BLaER1 treated with 17β-estradiol and CSF1 and Interleukin-3, amounts not matched to agents 10 nM and 100 nM (cell line): ENCODE measurements around the gene TP53.

Source experiments
- H3K27ac ChIP-seq, 11 experiments: shearing (Covaris generic); formaldehyde crosslinking; 2 replicates each; pipeline ENCODE4 v1.8.1; 2022
- H3K27me3 ChIP-seq, 11 experiments: shearing (Covaris generic); formaldehyde crosslinking; 2 replicates each; pipeline ENCODE4 v1.8.1; 2022
- H3K36me3 ChIP-seq, 11 experiments: shearing (Covaris generic); formaldehyde crosslinking; 2 replicates each; pipeline ENCODE4 v1.8.1; 2022
- H3K4me1 ChIP-seq, 10 experiments: shearing (Covaris generic); formaldehyde crosslinking; 2 replicates each; pipeline ENCODE4 v1.8.1; 2022
- H3K4me2 ChIP-seq, 11 experiments: shearing (Covaris generic); formaldehyde crosslinking; 2 replicates each; pipeline ENCODE4 v1.8.1; 2022
- H3K4me3 ChIP-seq, 10 experiments: shearing (Covaris generic); formaldehyde crosslinking; 2 replicates each; pipeline ENCODE4 v1.8.1; 2022
- H3K9ac ChIP-seq, 11 experiments: shearing (Covaris generic); formaldehyde crosslinking; 2 replicates each; pipeline ENCODE4 v1.8.1; 2022
- H3K9me3 ChIP-seq, 11 experiments: shearing (Covaris generic); formaldehyde crosslinking; replicated peaks in 1 of 11; 2 replicates each; pipeline ENCODE4 v1.8.1; 2022
- H4K20me1 ChIP-seq, 11 experiments: shearing (Covaris generic); formaldehyde crosslinking; 2 replicates each; pipeline ENCODE4 v1.8.1; 2022
- Cebpa-rat ChIP-seq, 11 experiments: shearing (Covaris generic); IDR thresholded peaks; 2 replicates each; pipeline ENCODE4 v1.8.1; 2022

The TP53 gene

DNA sequence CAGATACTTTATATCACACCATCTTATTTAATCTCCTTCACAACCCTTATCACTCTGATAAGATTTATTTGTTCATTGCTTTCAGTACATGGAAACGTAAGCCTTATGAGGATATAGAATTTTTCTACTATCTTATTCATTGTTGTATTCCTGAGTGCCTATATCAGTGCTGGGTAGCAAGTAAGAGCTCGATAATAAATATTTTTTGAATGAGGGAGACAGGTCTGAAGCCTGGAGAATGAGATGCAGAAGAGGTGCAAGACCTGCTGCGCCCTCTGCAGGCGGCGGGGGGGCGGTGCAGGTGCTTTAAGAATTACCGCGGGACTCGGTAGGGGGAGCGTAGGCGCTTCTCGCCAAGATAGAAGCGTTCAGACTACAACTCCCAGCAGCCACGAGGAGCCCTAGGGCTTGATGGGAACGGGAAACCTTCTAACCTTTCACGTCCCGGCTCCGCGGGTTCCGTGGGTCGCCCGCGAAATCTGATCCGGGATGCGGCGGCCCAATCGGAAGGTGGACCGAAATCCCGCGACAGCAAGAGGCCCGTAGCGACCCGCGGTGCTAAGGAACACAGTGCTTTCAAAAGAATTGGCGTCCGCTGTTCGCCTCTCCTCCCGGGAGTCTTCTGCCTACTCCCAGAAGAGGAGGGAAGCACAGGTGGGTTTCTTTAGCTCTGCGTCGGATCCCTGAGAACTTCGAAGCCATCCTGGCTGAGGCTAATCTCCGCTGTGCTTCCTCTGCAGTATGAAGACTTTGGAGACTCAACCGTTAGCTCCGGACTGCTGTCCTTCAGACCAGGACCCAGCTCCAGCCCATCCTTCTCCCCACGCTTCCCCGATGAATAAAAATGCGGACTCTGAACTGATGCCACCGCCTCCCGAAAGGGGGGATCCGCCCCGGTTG lies 868 bp upstream of the TP53 start, which contains the start of gene WRAP53:
WRAP53 (plus strand) TSS at position 570 of the 900 bp plus-strand sequence; CDS start at position 742, 172 bp downstream.
- Histone ChIP-seq H3K4me1 (peaks cover 34 to 48% (median 45%) of the 10 kb centered on the region in 10 experiments), H3K4me2 (peak within 1 kb of the TSS; percentile 91 to 99 (median 97)), H3K4me3 (peak within 1 kb of the TSS; percentile 82 to 100 (median 94)), H3K27me3 (no peaks in the 10 kb centered on the region), H3K9me3 (no peaks in the 10 kb centered on the region), H3K27ac (peak within 1 kb of the TSS; percentile 97 to 100 (median 99)), H3K36me3 (peaks cover 5 to 66% (median 44%) of the 10 kb centered on the region in 11 experiments), H3K9ac (peak within 1 kb of the TSS; percentile 96 to 100 (median 99)), H4K20me1 (peaks cover 7 to 38% (median 27%) of the 10 kb centered on the region in 11 experiments; a peak in 21 of 22 replicates)
- TF ChIP-seq Cebpa-rat (IDR thresholded peaks at IDR 0.05): no peak

DNA sequence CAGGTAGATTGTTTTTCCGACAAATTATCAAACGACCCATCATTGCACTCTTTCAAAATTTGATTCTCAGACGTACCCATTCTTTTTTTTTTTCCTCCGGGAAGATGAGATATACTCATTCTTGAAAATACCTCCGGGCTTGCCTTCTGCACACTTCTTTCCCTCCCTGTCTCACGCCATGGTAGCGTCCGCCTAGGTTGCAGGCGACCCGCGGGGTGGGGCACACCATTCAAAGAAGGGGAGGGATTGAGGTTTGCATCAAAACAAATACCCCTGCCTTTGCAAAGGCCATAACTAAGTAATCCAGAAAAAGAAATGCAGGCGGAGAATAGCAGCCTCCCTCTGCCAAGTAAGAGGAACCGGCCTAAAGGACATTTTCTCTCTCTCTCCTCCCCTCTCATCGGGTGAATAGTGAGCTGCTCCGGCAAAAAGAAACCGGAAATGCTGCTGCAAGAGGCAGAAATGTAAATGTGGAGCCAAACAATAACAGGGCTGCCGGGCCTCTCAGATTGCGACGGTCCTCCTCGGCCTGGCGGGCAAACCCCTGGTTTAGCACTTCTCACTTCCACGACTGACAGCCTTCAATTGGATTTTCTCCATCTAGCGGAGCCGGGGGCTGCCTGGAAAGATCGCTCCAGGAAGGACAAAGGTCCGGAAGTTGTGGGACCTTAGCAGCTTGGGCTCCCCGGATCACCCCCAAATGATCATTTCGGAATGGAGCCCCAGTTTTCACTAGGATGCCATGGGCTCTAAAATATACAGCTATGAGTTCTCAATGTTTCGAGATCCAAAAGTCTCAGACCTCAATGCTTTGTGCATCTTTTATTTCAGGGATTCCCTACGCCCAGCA lies 843 bp downstream of the TP53 start:
- TF ChIP-seq Cebpa-rat (IDR thresholded peaks at IDR 0.05): no peak
- Histone ChIP-seq H3K36me3 (peaks cover 5 to 65% (median 46%) of the 10 kb centered on the region in 11 experiments; a peak in 21 of 22 replicates), H3K27ac (peak overlapping the region; percentile 97 to 100 (median 99)), H3K9ac (peak overlapping the region; percentile 96 to 100 (median 99)), H3K4me3 (peak overlapping the region; percentile 82 to 100 (median 94)), H3K27me3 (no peaks in the 10 kb centered on the region), H3K4me2 (peak overlapping the region; percentile 78 to 98 (median 94)), H3K4me1 (peaks cover 34 to 46% (median 40%) of the 10 kb centered on the region in 10 experiments), H4K20me1 (peaks cover 7 to 55% (median 44%) of the 10 kb centered on the region in 11 experiments; a peak in 21 of 22 replicates), H3K9me3 (no peaks in the 10 kb centered on the region)

DNA sequence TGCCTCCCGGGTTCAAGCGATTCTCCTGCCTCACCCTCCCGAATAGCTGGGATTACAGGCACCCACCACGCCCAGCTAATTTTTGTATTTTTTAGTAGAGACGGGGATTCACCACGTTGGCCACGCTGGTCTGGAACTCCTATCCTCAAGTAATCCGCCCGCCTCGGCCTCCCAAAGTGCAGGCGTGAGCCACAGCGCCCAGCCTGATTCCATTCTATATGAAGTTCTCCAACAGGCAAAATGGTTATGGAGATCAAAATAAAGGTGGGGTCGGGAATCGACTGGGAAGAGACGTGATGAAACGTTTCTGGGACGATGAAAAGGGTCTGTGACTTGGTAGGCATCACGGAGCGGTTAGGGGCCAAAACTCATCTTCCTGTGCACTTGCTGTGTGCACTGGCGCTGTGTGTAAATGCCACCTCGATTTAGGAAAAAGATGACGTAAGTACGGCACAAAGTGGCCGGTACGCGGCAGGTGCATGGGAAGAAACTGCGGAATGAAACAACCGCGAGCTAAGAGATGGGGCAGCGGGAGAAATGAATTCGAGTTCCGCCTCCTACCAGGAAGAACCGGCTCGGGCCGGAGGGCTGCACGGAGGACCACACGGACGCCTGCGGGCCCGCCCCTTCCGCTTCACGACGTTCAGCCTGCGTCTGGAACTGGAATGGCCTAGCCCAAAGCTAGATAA lies 1.6 kb downstream of the TP53 start:
- Histone ChIP-seq H3K4me3 (peak overlapping the region; percentile 82 to 100 (median 94)), H3K27ac (peak overlapping the region; percentile 97 to 100 (median 99)), H3K27me3 (no peaks in the 10 kb centered on the region), H3K36me3 (peaks cover 5 to 61% (median 44%) of the 10 kb centered on the region in 11 experiments; a peak in 21 of 22 replicates), H4K20me1 (peaks cover 7 to 62% (median 52%) of the 10 kb centered on the region in 11 experiments; a peak in 21 of 22 replicates), H3K4me1 (peaks cover 34 to 46% (median 40%) of the 10 kb centered on the region in 10 experiments), H3K9ac (peak overlapping the region; percentile 96 to 100 (median 99)), H3K4me2 (peak overlapping the region; percentile 85 to 98 (median 94)), H3K9me3 (no peaks in the 10 kb centered on the region)
- TF ChIP-seq Cebpa-rat (IDR thresholded peaks at IDR 0.05): no peak

- Histone ChIP-seq H3K4me3 (peak overlapping the region; percentile 82 to 100 (median 94)), H4K20me1 (peaks cover 10 to 69% (median 59%) of the 10 kb centered on the region in 11 experiments; a peak in 21 of 22 replicates), H3K4me1 (peaks cover 31 to 40% (median 35%) of the 10 kb centered on the region in 10 experiments), H3K27ac (peak overlapping the region; percentile 97 to 100 (median 99)), H3K27me3 (no peaks in the 10 kb centered on the region), H3K9me3 (no peaks in the 10 kb centered on the region), H3K4me2 (peak overlapping the region; percentile 85 to 98 (median 94)), H3K9ac (peak overlapping the region; percentile 96 to 100 (median 99)), H3K36me3 (peaks cover 5 to 61% (median 41%) of the 10 kb centered on the region in 11 experiments; a peak in 21 of 22 replicates)
- TF ChIP-seq Cebpa-rat (IDR thresholded peaks at IDR 0.05): no peak
These were observed 2.3 kb downstream of the TP53 start for GRCh38 chr17:7684851-7685532.

- Histone ChIP-seq H3K9ac (no peak overlapping the region), H3K4me2 (no peak overlapping the region), H4K20me1 (peaks cover 25 to 85% (median 69%) of the 10 kb centered on the region in 11 experiments; a peak in 21 of 22 replicates), H3K36me3 (peaks cover 55 to 93% (median 74%) of the 10 kb centered on the region in 11 experiments), H3K27me3 (no peaks in the 10 kb centered on the region; a peak in 1 of 22 replicates), H3K27ac (no peak overlapping the region), H3K4me1 (no peaks in the 10 kb centered on the region), H3K4me3 (no peak overlapping the region), H3K9me3 (peaks cover 17 to 28% (median 21%) of the 10 kb centered on the region in 11 experiments)
- TF ChIP-seq Cebpa-rat (IDR thresholded peaks at IDR 0.05): no peak
These were observed 9.8 kb downstream of the TP53 start for GRCh38 chr17:7677388-7678067.

GRCh38 chr17:7676533-7676932 lies 10.8 kb downstream of the TP53 start:
- no peak overlapping the region for H3K4me2 ChIP-seq
- no peaks in the 10 kb centered on the region for H3K4me1 ChIP-seq
- no peak overlapping the region for H3K4me3 ChIP-seq
- H3K9ac ChIP-seq: no peak overlapping the region
- H3K27ac ChIP-seq: no peak overlapping the region
- H3K9me3 ChIP-seq: peaks cover 17 to 28% (median 21%) of the 10 kb centered on the region in 11 experiments
- no peaks in the 10 kb centered on the region; a peak in 1 of 22 replicates for H3K27me3 ChIP-seq
- peaks cover 65 to 94% (median 76%) of the 10 kb centered on the region in 11 experiments for H3K36me3 ChIP-seq
- TF ChIP-seq Cebpa-rat (IDR thresholded peaks at IDR 0.05): no peak
- H4K20me1 ChIP-seq: peaks cover 25 to 81% (median 59%) of the 10 kb centered on the region in 11 experiments; a peak in 21 of 22 replicates

DNA sequence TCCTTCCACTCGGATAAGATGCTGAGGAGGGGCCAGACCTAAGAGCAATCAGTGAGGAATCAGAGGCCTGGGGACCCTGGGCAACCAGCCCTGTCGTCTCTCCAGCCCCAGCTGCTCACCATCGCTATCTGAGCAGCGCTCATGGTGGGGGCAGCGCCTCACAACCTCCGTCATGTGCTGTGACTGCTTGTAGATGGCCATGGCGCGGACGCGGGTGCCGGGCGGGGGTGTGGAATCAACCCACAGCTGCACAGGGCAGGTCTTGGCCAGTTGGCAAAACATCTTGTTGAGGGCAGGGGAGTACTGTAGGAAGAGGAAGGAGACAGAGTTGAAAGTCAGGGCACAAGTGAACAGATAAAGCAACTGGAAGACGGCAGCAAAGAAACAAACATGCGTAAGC lies 12.4 kb downstream of the TP53 start:
- Histone ChIP-seq H3K36me3 (peaks cover 81 to 98% (median 90%) of the 10 kb centered on the region in 11 experiments), H3K4me2 (no peak overlapping the region), H3K4me1 (no peaks in the 10 kb centered on the region), H3K4me3 (no peak overlapping the region), H3K9me3 (peaks cover 17 to 28% (median 21%) of the 10 kb centered on the region in 11 experiments), H3K9ac (no peak overlapping the region), H3K27me3 (no peaks in the 10 kb centered on the region; a peak in 1 of 22 replicates), H3K27ac (no peak overlapping the region), H4K20me1 (peaks cover 23 to 74% (median 45%) of the 10 kb centered on the region in 11 experiments; a peak in 21 of 22 replicates)
- TF ChIP-seq Cebpa-rat (IDR thresholded peaks at IDR 0.05): no peak
